AG04450 (cell line): ENCODE data around the gene PICK1. TPM values are rescaled to one million over a fixed set of nuclear protein-coding genes. Genes with fewer than 3 reads are reported as not detected.
A peak's percentile ranks its signal among the peaks of the same experiment; 100 is the strongest.

Experiments used
- CTCF ChIA-PET: fragments of 300-600, 350-600 bp; formaldehyde crosslinking; extraction: SDS; loops from one replicate; lab custom pipeline; 2022; ENCODE audit warnings: antibody characterized with exemption, inconsistent platforms; lab: Charles Lee
- POLR2A ChIA-PET: fragments of 350-600 bp; formaldehyde crosslinking; extraction: SDS; loops from one replicate; lab custom pipeline; 2021; ENCODE audit warnings: antibody characterized with exemption, inconsistent platforms; lab: Yijun Ruan, JAX
- DNase-seq: peaks from one replicate; pipeline ENCODE4 v3.0.0-alpha.2; 2011; ENCODE audit warnings: low read depth, low spot score
- H3K27ac ChIP-seq: one replicate; pipeline ENCODE4 v1.5.1; 2012; ENCODE audit warnings: low read depth, low read length, control low read depth
- H3K27me3 ChIP-seq: one replicate; pipeline ENCODE4 v1.6.0; 2012; ENCODE audit warnings: low read length; ENCODE audit not compliant: control insufficient read depth, insufficient read depth
- H3K4me3 ChIP-seq: 2 replicates; pipeline ENCODE4 v1.5.1; 2011; ENCODE audit warnings: mild to moderate bottlenecking, low read depth, low read length, control low read depth
- H3K9me3 ChIP-seq: 2 replicates; pipeline ENCODE4 v1.5.1; 2012; ENCODE audit warnings: low read length; ENCODE audit not compliant: control insufficient read depth, insufficient read depth
- polyA plus RNA-seq: library from polyadenylated mRNA; depleted of rRNA; stranded (reverse); fragments of >200 nt; gene quantifications from 2 replicates; pipeline ENCODE4 v1.2.3, GENCODE V29; 2011
- TF ChIP-seq, protein P1 (sequence below): IDR thresholded peaks from 2 replicates; pipeline ENCODE4 v1.5.1; 2011; ENCODE audit warnings: low read depth, low read length, control low read depth, inconsistent platforms

PICK1 gene
- polyA plus RNA-seq, 1 experiment = 11.5 TPM

DNA sequence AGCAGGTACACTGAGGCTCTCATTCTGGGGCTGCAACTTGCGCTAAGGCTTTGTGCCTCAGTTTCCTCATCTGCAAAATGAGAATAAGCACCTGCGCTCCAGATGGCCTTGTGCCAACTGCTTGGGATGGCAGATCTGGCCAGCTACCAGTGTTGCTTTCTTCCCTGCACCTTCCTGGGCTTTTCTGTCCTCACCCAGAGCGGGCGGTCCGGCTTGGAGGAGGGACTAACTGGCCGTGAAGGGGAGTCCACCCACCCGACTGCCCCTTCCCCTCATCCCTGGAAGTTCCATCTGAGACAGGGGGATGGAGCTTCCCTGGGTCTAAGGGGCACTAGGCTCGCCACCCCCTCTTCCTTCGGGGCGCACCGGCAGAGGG, 23.3 kb downstream of the PICK1 start:
- ChIA-PET POLR2A (no interaction called here), CTCF (interaction anchor here (0.6 kb wide), 1 partner anchor 395 kb away, joined by 5 read pairs; no protein-coding TSS in a partner anchor)
- no peaks in the 10 kb centered on the region; the same call in 1 of the 2 replicates for H3K9me3 ChIP-seq
- TF ChIP-seq, protein P1, sequence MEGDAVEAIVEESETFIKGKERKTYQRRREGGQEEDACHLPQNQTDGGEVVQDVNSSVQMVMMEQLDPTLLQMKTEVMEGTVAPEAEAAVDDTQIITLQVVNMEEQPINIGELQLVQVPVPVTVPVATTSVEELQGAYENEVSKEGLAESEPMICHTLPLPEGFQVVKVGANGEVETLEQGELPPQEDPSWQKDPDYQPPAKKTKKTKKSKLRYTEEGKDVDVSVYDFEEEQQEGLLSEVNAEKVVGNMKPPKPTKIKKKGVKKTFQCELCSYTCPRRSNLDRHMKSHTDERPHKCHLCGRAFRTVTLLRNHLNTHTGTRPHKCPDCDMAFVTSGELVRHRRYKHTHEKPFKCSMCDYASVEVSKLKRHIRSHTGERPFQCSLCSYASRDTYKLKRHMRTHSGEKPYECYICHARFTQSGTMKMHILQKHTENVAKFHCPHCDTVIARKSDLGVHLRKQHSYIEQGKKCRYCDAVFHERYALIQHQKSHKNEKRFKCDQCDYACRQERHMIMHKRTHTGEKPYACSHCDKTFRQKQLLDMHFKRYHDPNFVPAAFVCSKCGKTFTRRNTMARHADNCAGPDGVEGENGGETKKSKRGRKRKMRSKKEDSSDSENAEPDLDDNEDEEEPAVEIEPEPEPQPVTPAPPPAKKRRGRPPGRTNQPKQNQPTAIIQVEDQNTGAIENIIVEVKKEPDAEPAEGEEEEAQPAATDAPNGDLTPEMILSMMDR = no peak
- no peak overlapping the region for H3K27ac ChIP-seq
- DNase-seq = no peak
- no peak overlapping the region; the same call in 1 of the 2 replicates for H3K4me3 ChIP-seq
- peaks cover 43% of the 10 kb centered on the region for H3K27me3 ChIP-seq

- no peak for DNase-seq
- ChIA-PET POLR2A (interaction anchor here (0.5 kb wide), 1 partner anchor 527 kb away, joined by 7 read pairs; no protein-coding TSS in a partner anchor), CTCF (interaction anchor here (0.6 kb wide), 1 partner anchor 394 kb away, joined by 5 read pairs; no protein-coding TSS in a partner anchor)
- Histone ChIP-seq H3K4me3 (peak overlapping the region; percentile 41), H3K27me3 (peaks cover 43% of the 10 kb centered on the region), H3K9me3 (no peaks in the 10 kb centered on the region; the same call in 1 of the 2 replicates), H3K27ac (no peak overlapping the region)
- TF ChIP-seq, protein P1 = no peak
Measured at GRCh38 chr22:38080850-38081635, 23.8 kb downstream of the PICK1 start.

DNA sequence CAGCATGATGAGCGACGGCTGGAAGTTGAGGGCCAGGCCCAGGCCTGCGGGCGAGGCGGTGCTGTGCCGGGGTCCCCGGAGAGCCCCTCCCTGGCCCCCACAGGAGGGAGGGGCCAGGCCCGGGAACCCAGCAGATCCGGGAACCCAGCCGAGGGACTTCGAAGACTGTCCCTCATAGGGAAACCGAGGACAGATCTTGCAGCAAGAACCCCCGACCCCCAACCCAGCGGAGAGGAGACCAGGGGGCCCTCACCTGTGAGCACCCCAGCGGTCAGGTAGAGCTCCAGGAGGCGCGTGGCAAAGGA, 24.4 kb downstream of the PICK1 start:
- CTCF ChIA-PET = no interaction called here
- peaks cover 43% of the 10 kb centered on the region for H3K27me3 ChIP-seq
- no peaks in the 10 kb centered on the region; the same call in 1 of the 2 replicates for H3K9me3 ChIP-seq
- DNase-seq = no peak
- TF ChIP-seq, protein P1 = no peak
- H3K4me3 ChIP-seq = no peak overlapping the region; the same call in 1 of the 2 replicates
- no peak overlapping the region for H3K27ac ChIP-seq
- POLR2A ChIA-PET = no interaction called here

- CTCF ChIA-PET = no interaction called here
Measured at GRCh38 chr22:38081941-38082828, 25.0 kb downstream of the PICK1 start.

More at GRCh38 chr22:38081941-38082828, 25.0 kb downstream of the PICK1 start:
- POLR2A ChIA-PET = no interaction called here
- no peaks in the 10 kb centered on the region; the same call in 1 of the 2 replicates for H3K9me3 ChIP-seq
- H3K4me3 ChIP-seq = no peak overlapping the region
- no peak overlapping the region for H3K27ac ChIP-seq
- TF ChIP-seq, protein P1 = no peak
- peaks cover 43% of the 10 kb centered on the region for H3K27me3 ChIP-seq
- DNase-seq = no peak
